Gastroesophageal sphincter (tissue), 3 donors: ENCODE results near the gene SKP1.

Experiments used
- POLR2A ChIP-seq, 2 donors: fragments of 450-650 bp; IDR thresholded peaks; one replicate each; pipeline ENCODE4 v1.6.1; 2017; ENCODE audit warnings: antibody characterized with exemption in 2 of 2, mild to moderate bottlenecking in 2 of 2, moderate library complexity in 1 of 2
- POLR2AphosphoS5 ChIP-seq: sonication (generic); formaldehyde crosslinking; IDR thresholded peaks from one replicate; pipeline ENCODE4 v1.6.1; 2017; ENCODE audit warnings: antibody characterized with exemption
- TF ChIP-seq, protein P1 (sequence below), 4 experiments: fragments of 200-600 bp in 2 of 4; fragments of 450-650 bp in 2 of 4; sonication (generic) in 1 of 4; IDR thresholded peaks; one replicate each; pipeline ENCODE4 v1.5.1; 2017 to 2019; ENCODE audit warnings: antibody characterized with exemption in 4 of 4, mild to moderate bottlenecking in 2 of 4, moderate library complexity in 2 of 4

DNA sequence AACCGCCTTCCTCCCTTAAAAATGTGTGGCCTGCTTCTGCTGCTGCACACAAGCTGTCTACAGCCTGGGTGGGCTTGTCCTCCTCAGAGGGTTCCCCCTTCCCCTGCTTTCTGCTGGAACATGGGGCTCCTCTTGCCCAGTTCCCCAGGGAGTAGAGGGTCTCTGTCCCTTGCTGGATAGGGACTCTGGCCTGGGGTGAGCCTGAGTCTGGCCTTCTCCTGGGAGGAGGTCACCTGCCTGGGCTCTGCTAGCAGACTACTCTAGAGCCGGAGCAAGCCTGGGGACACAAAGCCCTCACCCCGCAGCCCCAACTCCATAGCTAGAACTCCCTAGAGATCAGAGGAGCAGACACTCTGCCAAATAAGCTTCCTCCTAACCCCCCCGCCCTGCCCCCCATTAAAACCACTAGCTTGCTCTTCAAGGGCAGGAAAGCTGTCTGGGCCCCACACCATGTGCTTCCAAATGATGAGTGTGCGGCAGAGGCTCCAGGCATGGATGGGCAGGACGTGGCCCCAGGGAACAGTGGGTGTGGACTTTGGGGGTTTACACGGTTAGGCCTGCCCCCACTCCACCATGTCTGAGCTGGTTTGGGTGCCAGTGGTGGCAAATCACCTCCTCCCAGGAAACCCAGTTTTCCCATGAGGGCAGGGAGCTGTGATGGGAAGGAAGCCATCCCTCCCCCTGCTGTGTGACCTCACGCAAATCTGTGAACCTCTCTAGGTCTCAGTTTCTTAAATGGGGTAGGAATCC is 52.3 kb downstream of the SKP1 start:
- TF ChIP-seq, protein P1, sequence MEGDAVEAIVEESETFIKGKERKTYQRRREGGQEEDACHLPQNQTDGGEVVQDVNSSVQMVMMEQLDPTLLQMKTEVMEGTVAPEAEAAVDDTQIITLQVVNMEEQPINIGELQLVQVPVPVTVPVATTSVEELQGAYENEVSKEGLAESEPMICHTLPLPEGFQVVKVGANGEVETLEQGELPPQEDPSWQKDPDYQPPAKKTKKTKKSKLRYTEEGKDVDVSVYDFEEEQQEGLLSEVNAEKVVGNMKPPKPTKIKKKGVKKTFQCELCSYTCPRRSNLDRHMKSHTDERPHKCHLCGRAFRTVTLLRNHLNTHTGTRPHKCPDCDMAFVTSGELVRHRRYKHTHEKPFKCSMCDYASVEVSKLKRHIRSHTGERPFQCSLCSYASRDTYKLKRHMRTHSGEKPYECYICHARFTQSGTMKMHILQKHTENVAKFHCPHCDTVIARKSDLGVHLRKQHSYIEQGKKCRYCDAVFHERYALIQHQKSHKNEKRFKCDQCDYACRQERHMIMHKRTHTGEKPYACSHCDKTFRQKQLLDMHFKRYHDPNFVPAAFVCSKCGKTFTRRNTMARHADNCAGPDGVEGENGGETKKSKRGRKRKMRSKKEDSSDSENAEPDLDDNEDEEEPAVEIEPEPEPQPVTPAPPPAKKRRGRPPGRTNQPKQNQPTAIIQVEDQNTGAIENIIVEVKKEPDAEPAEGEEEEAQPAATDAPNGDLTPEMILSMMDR (IDR thresholded peaks at IDR 0.05): no peak
- TF ChIP-seq POLR2A (IDR thresholded peaks at IDR 0.05): no peak
- TF ChIP-seq POLR2AphosphoS5: no peak
